GM21737 (cell line): ENCODE data around the gene LIMS3.
"Not testable (repeated sequence)": the region's sequence is repeated elsewhere in the genome, so short reads cannot be mapped to it uniquely, and the experiment has no call there.

Source experiments
- ATAC-seq: cut with Tn5 transposase; IDR thresholded peaks from one replicate; pipeline ENCODE4 v1.9.1; 2021; ENCODE audit warnings: mild to moderate bottlenecking, moderate library complexity; ENCODE audit not compliant: unreplicated experiment

LIMS3 gene

DNA sequence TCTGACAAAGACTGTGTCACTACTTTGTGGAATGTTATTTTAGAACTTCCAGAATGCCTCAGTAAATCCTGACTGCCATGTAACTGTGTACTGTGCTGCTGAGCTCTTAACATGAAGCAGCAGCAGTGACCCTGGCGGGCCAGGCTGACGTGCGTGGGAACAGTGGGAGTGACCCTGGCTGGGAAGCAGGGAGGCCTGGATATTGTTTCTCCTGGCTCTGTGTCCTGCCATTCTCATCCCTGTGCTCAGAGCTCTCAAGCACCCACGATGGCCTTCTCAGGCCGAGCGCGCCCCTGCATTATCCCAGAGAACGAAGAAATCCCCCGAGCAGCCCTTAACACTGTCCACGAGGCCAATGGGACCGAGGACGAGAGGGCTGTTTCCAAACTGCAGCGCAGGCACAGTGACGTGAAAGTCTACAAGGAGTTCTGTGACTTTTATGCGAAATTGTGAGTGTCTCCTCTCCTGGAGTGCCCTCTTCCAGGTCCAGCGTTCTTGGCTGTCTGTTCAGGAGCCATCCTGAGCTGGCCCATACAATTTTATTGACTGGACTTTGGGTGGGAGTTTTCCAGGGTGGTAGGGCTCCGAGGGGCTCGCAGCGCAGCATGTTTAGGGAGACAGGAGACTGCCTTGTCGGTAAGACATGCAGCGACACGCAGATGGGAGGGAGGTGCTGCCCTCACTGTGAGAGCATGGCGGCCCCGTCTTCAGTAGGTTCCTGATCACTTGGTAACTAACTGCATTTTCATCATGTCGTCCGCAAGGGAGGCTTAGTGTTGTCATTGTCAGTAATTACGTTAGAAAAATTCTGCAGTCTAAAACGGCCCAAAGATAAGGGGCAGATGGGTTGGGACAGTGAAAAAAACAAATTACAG lies at the start of gene LIMS3:
Gene LIMS3, plus strand, starts transcription at position 227 of the 875 bp plus-strand sequence. Its CDS starts 41 bp downstream, at position 268.
- not testable (repeated sequence) for ATAC-seq

DNA sequence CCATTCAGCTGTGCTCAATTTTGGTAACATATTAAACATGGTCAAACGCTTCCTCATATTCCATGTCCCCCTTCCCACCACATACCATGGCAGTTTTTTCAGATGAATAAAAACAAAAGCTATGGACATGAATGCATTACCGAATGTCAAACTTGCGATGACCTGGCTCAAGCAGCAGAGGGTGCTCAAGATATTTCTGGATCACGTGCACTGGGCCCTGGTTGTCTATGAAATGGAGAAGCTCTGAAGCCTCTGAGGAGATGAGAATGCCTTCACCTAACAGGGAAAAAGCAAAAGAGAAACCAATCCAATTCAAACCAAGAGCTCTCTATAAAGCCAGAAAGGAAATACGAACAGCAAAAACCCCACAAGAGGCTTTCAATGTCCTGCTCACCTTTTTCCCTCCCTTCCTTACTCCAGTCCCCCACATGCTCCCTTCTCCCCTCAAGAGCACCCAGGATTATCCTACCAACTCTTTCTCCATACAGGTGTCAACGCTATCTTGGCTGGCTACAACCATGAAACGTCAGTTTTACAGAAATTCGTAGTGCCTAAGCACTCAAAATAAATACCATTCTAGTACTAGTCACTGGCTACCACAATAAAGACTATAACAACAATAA lies 27.2 kb upstream of the LIMS3 start:
- peak; percentile 88 for ATAC-seq

DNA sequence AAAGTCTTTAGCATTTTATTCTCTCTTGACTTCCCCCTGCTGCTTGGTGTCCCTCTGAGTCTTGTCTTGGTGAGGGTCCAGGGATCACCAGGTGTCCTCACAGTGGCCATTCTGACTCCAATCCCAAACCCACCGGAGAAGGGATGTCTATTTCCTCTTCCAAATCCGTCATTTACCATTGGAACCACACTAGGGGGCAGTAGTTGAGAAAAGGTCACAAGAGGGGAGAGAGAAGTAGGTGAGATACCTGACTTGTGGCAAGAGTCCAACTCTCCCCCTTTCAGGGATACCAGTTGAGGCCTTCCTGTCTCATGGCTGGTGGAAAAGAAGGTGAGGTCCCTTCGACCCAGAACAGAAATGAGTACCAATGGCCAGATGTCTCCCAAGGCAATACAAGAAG lies 21.9 kb upstream of the LIMS3 start:
- ATAC-seq = not testable (repeated sequence)

DNA sequence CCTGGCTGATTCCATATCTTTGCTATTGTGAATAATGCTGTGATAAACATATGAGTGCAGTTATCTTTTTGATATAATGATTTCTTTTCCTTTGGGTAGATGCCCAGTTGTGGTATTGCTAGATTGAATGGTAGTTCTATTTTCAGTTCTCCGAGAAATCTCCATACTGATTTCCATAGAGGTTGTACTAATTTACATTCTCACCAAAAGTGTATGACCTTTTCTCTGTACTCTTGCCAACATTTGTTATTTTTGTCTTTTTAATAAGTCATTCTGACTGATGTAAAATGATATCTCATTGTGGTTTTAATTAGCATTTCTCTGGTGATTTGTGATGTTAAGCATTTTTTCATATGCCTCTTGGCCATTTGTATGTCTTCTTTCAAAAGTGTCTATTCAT lies 16.4 kb upstream of the LIMS3 start:
- ATAC-seq = not testable (repeated sequence)

GRCh38 chr2:109888414-109888813 lies 10.1 kb upstream of the LIMS3 start:
- not testable (repeated sequence) for ATAC-seq

GRCh38 chr2:109889909-109890308 lies 8.6 kb upstream of the LIMS3 start:
- not testable (repeated sequence) for ATAC-seq

DNA sequence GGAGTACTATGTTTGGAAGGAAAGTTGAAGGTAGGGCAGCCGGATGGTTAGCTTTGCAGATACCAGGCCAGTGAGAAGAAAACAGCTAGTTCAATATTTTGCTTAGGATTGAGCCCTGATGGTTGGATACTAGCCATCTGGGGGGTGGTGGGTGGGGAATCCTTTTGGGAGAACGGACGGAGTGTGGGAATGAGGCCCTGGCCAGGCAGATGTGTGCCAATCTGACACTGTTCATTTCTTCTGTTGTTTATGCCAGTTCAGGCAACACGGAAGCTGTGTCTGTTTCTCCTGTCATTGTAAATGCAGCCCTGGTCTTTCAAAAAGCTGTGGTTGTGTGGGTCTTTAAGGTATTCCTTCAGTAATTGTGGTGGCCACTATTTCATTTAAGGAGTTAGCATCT lies 7.5 kb upstream of the LIMS3 start:
- not testable (repeated sequence) for ATAC-seq

- not testable (repeated sequence) for ATAC-seq
Observed at GRCh38 chr2:109893736-109894135, 4.8 kb upstream of the LIMS3 start.

DNA sequence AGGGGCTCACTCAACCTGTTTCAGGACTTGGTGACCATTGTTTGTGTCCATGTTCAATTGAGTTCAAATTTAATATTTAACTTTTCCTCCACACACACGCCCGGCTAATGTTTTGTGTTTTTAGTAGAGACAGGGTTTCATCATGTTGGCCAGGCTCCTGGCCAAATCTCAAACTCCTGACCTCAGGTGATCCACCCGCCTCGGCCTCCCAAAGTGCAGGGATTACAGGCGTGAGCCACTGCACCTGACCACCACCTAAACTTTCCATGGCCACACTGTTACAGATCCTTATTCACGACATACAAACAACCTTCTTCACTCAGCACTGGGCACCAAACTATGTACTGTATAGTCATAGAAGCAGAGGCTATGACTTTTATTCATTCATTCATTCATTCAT lies 4.3 kb upstream of the LIMS3 start:
- ATAC-seq = not testable (repeated sequence)

- ATAC-seq = not testable (repeated sequence)
Observed at GRCh38 chr2:109895090-109895869, 3.2 kb upstream of the LIMS3 start.

- ATAC-seq = peak; percentile 96
Observed at GRCh38 chr2:109896212-109896611, 2.3 kb upstream of the LIMS3 start.

GRCh38 chr2:109897769-109898461 lies 573 bp upstream of the LIMS3 start:
- not testable (repeated sequence) for ATAC-seq

DNA sequence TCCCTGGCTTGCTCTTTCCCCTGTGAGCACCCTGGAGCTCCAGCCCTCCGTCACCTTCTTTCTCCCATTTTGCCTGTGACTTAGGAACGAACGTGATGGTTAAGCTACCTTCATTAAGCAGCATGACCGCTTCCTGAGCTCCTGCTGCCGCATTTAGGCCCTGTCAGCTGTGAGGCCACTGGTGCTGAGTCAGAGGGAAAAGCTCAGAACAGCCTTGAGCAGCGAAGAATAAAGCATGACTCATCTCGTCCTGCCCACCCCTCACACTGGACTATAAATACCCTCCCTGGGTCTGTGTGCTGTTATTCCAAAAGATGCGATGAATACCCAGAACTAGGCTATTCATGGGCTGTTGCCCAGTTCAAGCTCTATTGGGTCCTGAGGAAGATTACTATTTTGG lies 7.3 kb downstream of the LIMS3 start:
- peak; percentile 83 for ATAC-seq

DNA sequence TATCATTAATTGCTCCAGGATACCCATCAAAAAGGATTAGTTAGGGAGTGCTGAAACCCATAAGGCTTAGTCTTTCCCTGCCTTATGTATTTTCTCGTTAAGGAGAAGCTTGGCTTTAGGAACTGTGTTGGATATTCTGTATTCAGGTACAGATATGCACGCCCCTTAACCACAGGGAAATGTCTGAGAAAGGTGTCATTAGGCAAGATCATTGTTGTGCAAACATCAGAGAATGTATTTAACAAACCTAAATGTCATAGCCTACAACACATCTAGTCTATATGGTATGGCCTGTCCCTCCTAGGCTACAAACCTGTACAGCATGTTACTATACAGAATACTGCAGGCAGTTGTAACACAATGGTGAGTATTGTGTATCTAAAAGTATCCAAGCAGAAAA lies 10.1 kb downstream of the LIMS3 start:
- ATAC-seq = not testable (repeated sequence)

- ATAC-seq = not testable (repeated sequence)
Observed at GRCh38 chr2:109910789-109911188, 12.3 kb downstream of the LIMS3 start.

- not testable (repeated sequence) for ATAC-seq
Observed at GRCh38 chr2:109913911-109914310, 15.4 kb downstream of the LIMS3 start.

- not testable (repeated sequence) for ATAC-seq
Observed at GRCh38 chr2:109914552-109914951, 16.1 kb downstream of the LIMS3 start.

DNA sequence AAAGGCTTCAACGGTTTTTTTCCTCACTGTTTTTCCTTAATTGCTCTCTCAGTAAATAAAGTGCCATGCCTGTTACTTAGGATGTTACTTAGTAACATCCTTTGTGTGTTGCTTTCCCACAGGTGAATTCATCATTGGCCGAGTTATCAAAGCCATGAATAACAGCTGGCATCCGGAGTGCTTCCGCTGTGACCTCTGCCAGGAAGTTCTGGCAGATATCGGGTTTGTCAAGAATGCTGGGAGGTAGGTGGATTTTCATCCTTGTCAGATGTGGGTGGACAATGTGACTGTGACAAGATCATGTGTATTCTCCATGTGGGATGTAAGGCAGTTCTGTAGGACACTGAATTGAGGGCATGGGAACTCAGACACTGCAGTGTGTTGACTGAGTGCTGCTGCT lies 17.3 kb downstream of the LIMS3 start:
- not testable (repeated sequence) for ATAC-seq

- not testable (repeated sequence) for ATAC-seq
Observed at GRCh38 chr2:109920162-109920561, 21.7 kb downstream of the LIMS3 start.

DNA sequence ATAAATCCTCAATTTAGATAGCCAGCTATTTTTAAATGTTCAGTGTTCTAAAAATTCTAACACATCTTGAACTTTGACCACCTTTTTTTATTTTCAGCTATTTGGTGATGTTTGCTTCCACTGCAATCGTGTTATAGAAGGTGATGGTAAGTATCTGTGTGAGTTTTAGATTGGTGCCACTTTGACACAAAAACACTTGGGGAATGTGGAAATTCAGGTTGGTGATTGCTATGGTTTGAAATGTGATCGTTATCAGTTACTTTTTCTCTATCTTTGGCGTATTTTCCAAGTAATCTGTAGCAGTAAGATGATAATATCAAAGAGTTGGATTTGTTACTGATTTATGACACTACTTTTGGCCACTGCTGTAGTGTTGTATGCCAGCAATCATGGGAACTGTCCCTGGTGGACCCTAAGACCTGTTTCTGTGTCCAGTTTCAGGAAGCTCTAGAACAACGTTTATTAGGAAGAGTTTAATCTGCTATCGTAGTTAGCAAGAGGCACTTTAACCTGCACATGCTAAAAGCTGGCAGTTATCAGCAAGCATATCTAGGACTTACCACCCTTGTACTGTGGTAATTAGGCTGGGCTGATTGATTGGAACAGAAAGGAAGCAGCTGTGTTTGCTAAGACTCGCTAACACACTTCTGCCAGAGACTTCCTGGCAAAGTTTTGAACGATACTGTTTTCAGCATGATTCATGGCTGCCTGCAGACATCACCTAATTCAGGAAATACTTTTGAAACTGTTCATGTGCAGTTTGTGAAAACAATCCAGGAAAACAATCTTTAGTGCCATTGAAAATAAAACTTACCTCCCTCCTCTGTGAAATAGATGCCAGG lies 23.3 kb downstream of the LIMS3 start:
- not testable (repeated sequence) for ATAC-seq
